ENCODE results near the gene GSTO2.

DNA sequence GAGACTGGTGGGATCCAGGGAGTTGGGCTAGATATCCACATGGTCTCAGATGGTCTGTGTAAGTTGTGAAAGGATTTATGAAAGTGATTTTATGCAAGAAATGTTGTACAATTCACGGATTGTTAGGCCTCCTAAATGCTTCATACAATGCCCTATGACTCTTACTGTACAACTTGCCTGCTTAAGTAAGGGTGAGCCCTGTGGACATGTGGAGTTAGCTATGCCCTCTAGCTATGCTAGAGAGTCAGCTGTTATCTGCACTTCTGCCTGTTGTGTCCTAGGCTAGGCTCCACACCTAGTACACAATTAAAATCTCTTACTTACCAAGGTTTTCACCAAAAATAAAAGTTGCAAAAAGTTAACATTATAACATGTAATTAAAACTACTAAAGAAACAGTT is 35.2 kb upstream of the GSTO2 start:
- TF ChIP-seq GATA3 (IDR thresholded peaks at IDR 0.05; ENCODE audit: low read depth, low read length) = no peak
- TF ChIP-seq GATA2 (IDR thresholded peaks at IDR 0.05; ENCODE audit: low read depth, low read length) = no peak
